Measurements from ENCODE around the gene KCNJ6. TPM values are rescaled to one million over a fixed set of nuclear protein-coding genes. Genes with fewer than 3 reads are reported as not detected.

KCNJ6 gene
- total and polyA plus RNA-seq, 9 of the 15 experiments (the other 6 are each of a cell fraction or from before 2014, with no cell fraction given): 0.06 to 0.21 (median 0.13) TPM; not detected in 1

DNA sequence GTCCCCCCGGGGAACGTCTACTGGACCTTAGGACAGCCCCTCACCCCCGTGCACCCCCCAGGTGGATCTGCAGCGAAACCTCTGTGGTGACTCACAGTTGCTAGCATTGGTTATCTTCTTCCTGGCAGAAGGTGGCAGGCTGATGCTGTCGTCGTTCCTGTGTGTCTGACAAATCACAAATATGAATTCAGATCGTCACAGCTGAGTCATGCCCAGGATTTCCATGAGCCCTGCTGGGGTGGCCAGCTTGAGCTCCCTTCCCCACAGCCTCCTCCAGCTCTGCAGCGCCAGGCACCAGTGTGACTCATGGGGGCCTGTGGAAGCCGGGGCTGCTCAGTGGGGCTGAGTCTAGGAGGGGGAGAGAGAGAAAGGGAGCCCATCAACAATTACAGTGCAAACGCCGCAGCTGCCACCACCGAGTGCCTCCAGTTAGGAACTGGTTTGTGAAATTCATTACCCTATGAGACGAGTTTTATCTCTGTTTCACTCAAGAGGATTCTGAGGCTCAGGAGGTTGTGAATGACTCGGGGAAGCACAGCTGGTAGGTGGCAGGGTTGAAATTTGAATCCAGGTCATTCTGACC lies 351.8 kb downstream of the KCNJ6 start (continued):
- TF ChIP-seq ZNF639 (CRISPR knock-in tag; conservative IDR thresholded peaks at IDR 0.05 in 1 of 2, IDR thresholded peaks at IDR 0.05 in 1 of 2) (0 out of 4 replicates have a peak, but pooled peaks of 1 of the 2 experiments have one; percentile 2), ZFX (CRISPR knock-in tag; IDR thresholded peaks at IDR 0.05) (no peak), VEZF1 (CRISPR knock-in tag; IDR thresholded peaks at IDR 0.05) (no peak; the same call in none of the 2 replicates), ZNF609 (CRISPR knock-in tag; IDR thresholded peaks at IDR 0.05; ENCODE audit: borderline replicate concordance) (no peak; the same call in 1 of the 2 replicates), PHF20 (IDR thresholded peaks at IDR 0.05; ENCODE audit: partially characterized antibody) (no peak)
- TF ChIP-seq, protein P1, sequence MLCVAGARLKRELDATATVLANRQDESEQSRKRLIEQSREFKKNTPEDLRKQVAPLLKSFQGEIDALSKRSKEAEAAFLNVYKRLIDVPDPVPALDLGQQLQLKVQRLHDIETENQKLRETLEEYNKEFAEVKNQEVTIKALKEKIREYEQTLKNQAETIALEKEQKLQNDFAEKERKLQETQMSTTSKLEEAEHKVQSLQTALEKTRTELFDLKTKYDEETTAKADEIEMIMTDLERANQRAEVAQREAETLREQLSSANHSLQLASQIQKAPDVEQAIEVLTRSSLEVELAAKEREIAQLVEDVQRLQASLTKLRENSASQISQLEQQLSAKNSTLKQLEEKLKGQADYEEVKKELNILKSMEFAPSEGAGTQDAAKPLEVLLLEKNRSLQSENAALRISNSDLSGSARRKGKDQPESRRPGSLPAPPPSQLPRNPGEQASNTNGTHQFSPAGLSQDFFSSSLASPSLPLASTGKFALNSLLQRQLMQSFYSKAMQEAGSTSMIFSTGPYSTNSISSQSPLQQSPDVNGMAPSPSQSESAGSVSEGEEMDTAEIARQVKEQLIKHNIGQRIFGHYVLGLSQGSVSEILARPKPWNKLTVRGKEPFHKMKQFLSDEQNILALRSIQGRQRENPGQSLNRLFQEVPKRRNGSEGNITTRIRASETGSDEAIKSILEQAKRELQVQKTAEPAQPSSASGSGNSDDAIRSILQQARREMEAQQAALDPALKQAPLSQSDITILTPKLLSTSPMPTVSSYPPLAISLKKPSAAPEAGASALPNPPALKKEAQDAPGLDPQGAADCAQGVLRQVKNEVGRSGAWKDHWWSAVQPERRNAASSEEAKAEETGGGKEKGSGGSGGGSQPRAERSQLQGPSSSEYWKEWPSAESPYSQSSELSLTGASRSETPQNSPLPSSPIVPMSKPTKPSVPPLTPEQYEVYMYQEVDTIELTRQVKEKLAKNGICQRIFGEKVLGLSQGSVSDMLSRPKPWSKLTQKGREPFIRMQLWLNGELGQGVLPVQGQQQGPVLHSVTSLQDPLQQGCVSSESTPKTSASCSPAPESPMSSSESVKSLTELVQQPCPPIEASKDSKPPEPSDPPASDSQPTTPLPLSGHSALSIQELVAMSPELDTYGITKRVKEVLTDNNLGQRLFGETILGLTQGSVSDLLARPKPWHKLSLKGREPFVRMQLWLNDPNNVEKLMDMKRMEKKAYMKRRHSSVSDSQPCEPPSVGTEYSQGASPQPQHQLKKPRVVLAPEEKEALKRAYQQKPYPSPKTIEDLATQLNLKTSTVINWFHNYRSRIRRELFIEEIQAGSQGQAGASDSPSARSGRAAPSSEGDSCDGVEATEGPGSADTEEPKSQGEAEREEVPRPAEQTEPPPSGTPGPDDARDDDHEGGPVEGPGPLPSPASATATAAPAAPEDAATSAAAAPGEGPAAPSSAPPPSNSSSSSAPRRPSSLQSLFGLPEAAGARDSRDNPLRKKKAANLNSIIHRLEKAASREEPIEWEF (CRISPR knock-in tag; IDR thresholded peaks at IDR 0.05): no peak
- TF ChIP-seq, protein P2, sequence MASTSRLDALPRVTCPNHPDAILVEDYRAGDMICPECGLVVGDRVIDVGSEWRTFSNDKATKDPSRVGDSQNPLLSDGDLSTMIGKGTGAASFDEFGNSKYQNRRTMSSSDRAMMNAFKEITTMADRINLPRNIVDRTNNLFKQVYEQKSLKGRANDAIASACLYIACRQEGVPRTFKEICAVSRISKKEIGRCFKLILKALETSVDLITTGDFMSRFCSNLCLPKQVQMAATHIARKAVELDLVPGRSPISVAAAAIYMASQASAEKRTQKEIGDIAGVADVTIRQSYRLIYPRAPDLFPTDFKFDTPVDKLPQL (IDR thresholded peaks at IDR 0.05; ENCODE audit: extremely low read depth, insufficient read length): no peak
- TF ChIP-seq, protein P3, sequence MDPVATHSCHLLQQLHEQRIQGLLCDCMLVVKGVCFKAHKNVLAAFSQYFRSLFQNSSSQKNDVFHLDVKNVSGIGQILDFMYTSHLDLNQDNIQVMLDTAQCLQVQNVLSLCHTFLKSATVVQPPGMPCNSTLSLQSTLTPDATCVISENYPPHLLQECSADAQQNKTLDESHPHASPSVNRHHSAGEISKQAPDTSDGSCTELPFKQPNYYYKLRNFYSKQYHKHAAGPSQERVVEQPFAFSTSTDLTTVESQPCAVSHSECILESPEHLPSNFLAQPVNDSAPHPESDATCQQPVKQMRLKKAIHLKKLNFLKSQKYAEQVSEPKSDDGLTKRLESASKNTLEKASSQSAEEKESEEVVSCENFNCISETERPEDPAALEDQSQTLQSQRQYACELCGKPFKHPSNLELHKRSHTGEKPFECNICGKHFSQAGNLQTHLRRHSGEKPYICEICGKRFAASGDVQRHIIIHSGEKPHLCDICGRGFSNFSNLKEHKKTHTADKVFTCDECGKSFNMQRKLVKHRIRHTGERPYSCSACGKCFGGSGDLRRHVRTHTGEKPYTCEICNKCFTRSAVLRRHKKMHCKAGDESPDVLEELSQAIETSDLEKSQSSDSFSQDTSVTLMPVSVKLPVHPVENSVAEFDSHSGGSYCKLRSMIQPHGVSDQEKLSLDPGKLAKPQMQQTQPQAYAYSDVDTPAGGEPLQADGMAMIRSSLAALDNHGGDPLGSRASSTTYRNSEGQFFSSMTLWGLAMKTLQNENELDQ (CRISPR knock-in tag; IDR thresholded peaks at IDR 0.05; ENCODE audit: borderline replicate concordance): no peak

Measured in K562 (cell line).